MCF 10A (cell line): ENCODE measurements around the gene SRSF11. TPM values are rescaled to one million over a fixed set of nuclear protein-coding genes. Genes with fewer than 3 reads are reported as not detected.
A peak's percentile ranks its signal among the peaks of the same experiment; 100 is the strongest.

Source experiments
- BruUV-seq: library from RNA; stranded (reverse); fragments of 400-500 nt; replicated peaks from 2 replicates; lab custom pipeline; 2021; lab: Mats Ljungman, UMichigan
- CTCF ChIA-PET: fragments of 300-600 bp; sonication (Branson Sonifier 250); formaldehyde crosslinking; extraction: SDS; loops from one replicate; lab custom pipeline; 2021; ENCODE audit warnings: antibody characterized with exemption, inconsistent platforms; lab: Yijun Ruan, JAX
- POLR2A ChIA-PET: fragments of 300-600, 350-650 bp; sonication (Branson Sonifier 250); formaldehyde crosslinking; extraction: SDS; loops from one replicate; lab custom pipeline; 2020; ENCODE audit warnings: antibody characterized with exemption, inconsistent platforms; lab: Yijun Ruan, JAX
- DNase-seq: peaks from one replicate; pipeline ENCODE4 v3.0.0-alpha.2; 2018; ENCODE audit not compliant: unreplicated experiment
- H3K27ac Mint-ChIP-seq: one replicate; pipeline ENCODE4 v1.8.0; 2022; ENCODE audit warnings: mild to moderate bottlenecking, low read depth, mixed read lengths; ENCODE audit not compliant: unreplicated experiment
- H3K27me3 Mint-ChIP-seq: one replicate; pipeline ENCODE4 v1.8.0; 2022; ENCODE audit warnings: mixed read lengths; ENCODE audit not compliant: insufficient read depth, unreplicated experiment
- H3K36me3 Mint-ChIP-seq: one replicate; pipeline ENCODE4 v1.8.0; 2022; ENCODE audit warnings: mild to moderate bottlenecking, moderate library complexity, mixed read lengths; ENCODE audit not compliant: insufficient read depth, unreplicated experiment
- H3K4me1 Mint-ChIP-seq: one replicate; pipeline ENCODE4 v1.8.0; 2022; ENCODE audit warnings: mixed read lengths; ENCODE audit not compliant: insufficient read depth, unreplicated experiment
- H3K4me3 Mint-ChIP-seq: one replicate; pipeline ENCODE4 v1.8.0; 2022; ENCODE audit warnings: mild to moderate bottlenecking, moderate library complexity, mixed read lengths; ENCODE audit not compliant: unreplicated experiment
- H3K9me3 Mint-ChIP-seq: one replicate; pipeline ENCODE4 v1.8.0; 2022; ENCODE audit warnings: mixed read lengths; ENCODE audit not compliant: unreplicated experiment
- CTCF ChIP-seq: fragments of 200-600 bp; IDR thresholded peaks from one replicate; pipeline ENCODE4 v1.8.0; 2022; ENCODE audit warnings: antibody characterized with exemption, mild to moderate bottlenecking; ENCODE audit not compliant: unreplicated experiment
- intact Hi-C: fragments of 100-400 bp; cut with micrococcal nuclease; formaldehyde crosslinking; loops from 2 replicates; pipeline ENCODE4 v1.14.1; 2022
- total RNA-seq: library from RNA; stranded (reverse); gene quantifications from 2 replicates; pipeline ENCODE4 v1.2.3, GENCODE V29; 2022

Gene SRSF11
- total RNA-seq, 1 experiment from 2014 or later = 218 TPM

DNA sequence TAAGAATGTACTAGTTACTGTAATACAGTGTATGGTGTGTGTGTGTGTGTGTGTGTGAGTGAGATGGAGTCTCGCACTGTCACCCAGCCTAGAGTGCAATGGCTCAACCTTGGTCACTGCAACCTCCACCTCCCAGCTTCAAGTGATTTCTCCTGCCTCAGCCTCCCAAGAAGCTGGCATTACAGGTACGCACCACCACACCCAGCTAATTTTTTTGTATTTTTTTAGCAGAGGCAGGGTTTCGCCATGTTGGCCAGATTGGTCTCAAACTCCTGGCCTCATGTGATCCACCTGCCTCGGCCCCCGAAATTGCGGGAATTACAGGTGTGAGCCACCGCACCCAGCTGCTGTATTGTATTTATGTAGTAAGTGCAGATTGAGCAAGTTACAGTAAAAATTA lies 12.9 kb upstream of the SRSF11 start:
- ChIA-PET CTCF (interaction anchor here (0.6 to 2.4 kb wide), 3 partner anchors 12 to 247 kb away, joined by 3 to 11 read pairs (median 4); partner anchors contain the start of gene SRSF11), POLR2A (interaction anchor here (0.6 to 11.5 kb wide), 4 partner anchors 11 to 203 kb away, joined by 3 to 193 read pairs (median 4); partner anchors contain the start of genes CTH and SRSF11)
- Mint-ChIP-seq H3K4me1 (peaks cover 36% of the 10 kb centered on the region), H3K27ac (no peak overlapping the region), H3K27me3 (no peaks in the 10 kb centered on the region), H3K36me3 (peaks cover 19% of the 10 kb centered on the region), H3K9me3 (no peaks in the 10 kb centered on the region), H3K4me3 (no peak overlapping the region)
- no peak for DNase-seq
- TF ChIP-seq CTCF = no peak
- intact Hi-C loops = loop anchor here (5.0 kb wide), 1 partner anchor 144 kb away; the partner anchor contains the start of gene ANKRD13C
- no TSS peak for BruUV-seq

- Mint-ChIP-seq H3K36me3 (peaks cover 22% of the 10 kb centered on the region), H3K4me1 (peaks cover 22% of the 10 kb centered on the region), H3K9me3 (no peaks in the 10 kb centered on the region), H3K27me3 (no peaks in the 10 kb centered on the region), H3K4me3 (no peak overlapping the region), H3K27ac (no peak overlapping the region)
- no TSS peak for BruUV-seq
- intact Hi-C loops = no loop called here
- no peak for TF ChIP-seq CTCF
- ChIA-PET CTCF (interaction anchor here (0.6 to 0.9 kb wide), 2 partner anchors 16 to 24 kb away, joined by 3 to 4 read pairs; no protein-coding TSS in a partner anchor), POLR2A (interaction anchor here (11.5 kb wide), 1 partner anchor 8 kb away, joined by 193 read pairs; the partner anchor contains the start of gene SRSF11)
- DNase-seq = no peak
Observed at GRCh38 chr1:70210820-70211219, 10.4 kb upstream of the SRSF11 start.

DNA sequence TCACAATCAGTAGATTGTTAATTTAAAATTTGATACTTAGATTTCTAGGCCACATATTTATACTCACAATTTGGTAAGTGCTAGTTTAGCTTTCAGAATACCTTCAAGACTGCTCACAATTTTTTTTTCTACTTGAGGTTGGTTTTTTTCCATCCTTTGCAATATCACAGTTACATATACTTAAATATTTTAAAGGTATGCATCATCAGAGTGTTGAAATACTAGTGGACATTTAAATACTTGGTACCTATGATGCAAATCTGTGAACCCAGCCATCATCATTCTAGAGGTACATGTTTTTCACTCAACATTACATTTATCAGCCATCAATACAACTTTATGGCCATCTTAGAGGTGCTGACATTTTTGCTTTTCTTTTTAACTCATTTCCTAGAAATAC lies 9.6 kb upstream of the SRSF11 start:
- TF ChIP-seq CTCF = no peak
- BruUV-seq = no TSS peak
- DNase-seq = peak; percentile 3
- no peaks in the 10 kb centered on the region for H3K27me3 Mint-ChIP-seq
- H3K4me3 Mint-ChIP-seq = no peak overlapping the region
- no peaks in the 10 kb centered on the region for H3K9me3 Mint-ChIP-seq
- H3K36me3 Mint-ChIP-seq = peaks cover 29% of the 10 kb centered on the region
- peaks cover 22% of the 10 kb centered on the region for H3K4me1 Mint-ChIP-seq
- CTCF ChIA-PET = interaction anchor here (0.6 kb wide), 1 partner anchor 74 kb away, joined by 3 read pairs; no protein-coding TSS in a partner anchor
- no peak overlapping the region for H3K27ac Mint-ChIP-seq
- intact Hi-C loops = no loop called here
- POLR2A ChIA-PET = interaction anchor here (0.7 to 11.5 kb wide), 2 partner anchors 7 to 92 kb away, joined by 3 to 193 read pairs; partner anchors contain the start of gene SRSF11

DNA sequence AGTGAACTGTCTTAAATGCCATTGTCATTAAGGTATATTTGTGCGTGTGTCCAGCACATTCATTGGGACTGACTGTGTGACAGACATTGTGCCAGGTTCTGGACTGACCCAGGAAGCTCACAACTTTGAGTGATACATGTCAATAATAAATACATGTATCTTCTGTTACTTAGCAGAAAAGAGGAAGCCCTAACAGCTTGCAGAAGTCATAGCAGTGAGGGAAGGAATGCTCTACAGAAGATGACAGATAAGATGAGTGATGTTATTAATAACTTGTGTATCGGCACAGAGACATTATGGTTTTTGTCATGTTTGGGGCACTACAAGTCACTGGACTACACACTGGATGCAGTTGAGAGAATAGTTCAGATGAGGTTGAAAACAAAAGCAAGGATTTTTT lies 1.2 kb upstream of the SRSF11 start:
- Mint-ChIP-seq H3K27me3 (no peaks in the 10 kb centered on the region), H3K4me1 (peaks cover 21% of the 10 kb centered on the region), H3K36me3 (peaks cover 56% of the 10 kb centered on the region), H3K27ac (peak overlapping the region; percentile 96), H3K4me3 (peak overlapping the region; percentile 78), H3K9me3 (no peaks in the 10 kb centered on the region)
- POLR2A ChIA-PET = interaction anchor here (0.6 to 9.9 kb wide), 8 partner anchors 12 to 862 kb away, joined by 3 to 193 read pairs (median 9); partner anchors contain the start of genes ANKRD13C, CTH and LRRC40
- no peak for TF ChIP-seq CTCF
- intact Hi-C loops = loop anchor here (10.0 kb wide), 1 partner anchor 195 kb away; the partner anchor contains the start of gene CTH
- no TSS peak for BruUV-seq
- CTCF ChIA-PET = interaction anchor here (0.9 to 1.9 kb wide), 5 partner anchors 10 to 129 kb away, joined by 3 to 11 read pairs (median 3); no protein-coding TSS in a partner anchor
- DNase-seq = no peak
